Ovary (tissue), 9 donors: ENCODE results near the gene CR1L. TPM values are rescaled to one million over a fixed set of nuclear protein-coding genes. Genes with fewer than 3 reads are reported as not detected.
"Not testable (repeated sequence)": the region's sequence is repeated elsewhere in the genome, so short reads cannot be mapped to it uniquely, and the experiment has no call there.

Experiments
- DNase-seq, 5 donors: peaks; one replicate each; pipeline ENCODE4 v3.0.0-alpha.2; 2019 to 2020
- H3K27ac ChIP-seq, 2 donors: fragments of 200-600 bp; one replicate each; pipeline versions ENCODE4 v1.5.1 to v1.8.0; 2019 to 2022
- H3K27me3 ChIP-seq: fragments of 200-600 bp; one replicate; pipeline ENCODE4 v1.8.0; 2022
- H3K36me3 ChIP-seq: fragments of 200-600 bp; sonication (generic); one replicate; pipeline ENCODE4 v1.5.1; 2019
- H3K4me1 ChIP-seq: one replicate; pipeline ENCODE4 v1.8.1; 2013; ENCODE audit warnings: mild to moderate bottlenecking, moderate library complexity; ENCODE audit not compliant: insufficient read depth
- H3K4me3 ChIP-seq: fragments of 200-600 bp; sonication (generic); one replicate; pipeline ENCODE4 v1.5.1; 2017
- H3K9me3 ChIP-seq, 2 donors: fragments of 200-600 bp in 1 of 2; sonication (generic) in 1 of 2; one replicate each; pipeline versions ENCODE4 v1.5.1 to v1.8.1; 2013 to 2019; ENCODE audit warnings: mild to moderate bottlenecking in 1 of 2, moderate library complexity in 1 of 2
- CTCF ChIP-seq, 3 donors: fragments of 450-650 bp in 2 of 3; fragments of 200-600 bp in 1 of 3; IDR thresholded peaks; one replicate each; pipeline versions ENCODE4 v1.5.1 to v1.8.0; 2016 to 2022; ENCODE audit warnings: antibody characterized with exemption in 3 of 3, mild to moderate bottlenecking in 1 of 3
- EP300 ChIP-seq: sonication (generic); formaldehyde crosslinking; IDR thresholded peaks from one replicate; pipeline ENCODE4 v1.6.1; 2017; ENCODE audit warnings: antibody characterized with exemption
- POLR2A ChIP-seq: fragments of 450-650 bp; IDR thresholded peaks from one replicate; pipeline ENCODE4 v1.6.1; 2017; ENCODE audit warnings: antibody characterized with exemption, mild to moderate bottlenecking, moderate library complexity
- WGBS, 3 donors: extraction: QIAGEN DNeasy Blood & Tissue Kit in 1 of 3; methylation state at CpG; one replicate each; pipeline versions ENCODE4 v1.1.5 to v1.1.7; 2013 to 2017; 5-methylcytosine and 5-hydroxymethylcytosine counted together
- intact Hi-C, 4 donors: fragments of 100-400 bp; cut with DNase I; formaldehyde crosslinking; loops; one replicate each; pipeline versions ENCODE4 v1.11.0 to v1.15.1; 2022 to 2023
- polyA plus RNA-seq, 2 donors: library from polyadenylated mRNA; stranded (reverse); fragments of 200-250 nt in 1 of 2; fragments of 350-450 nt in 1 of 2; fragmentation: Illumina TruSeq in 1 of 2; extraction: RNeasy Lipid Tissue Mini Kit (QIAGEN cat#74804) in 1 of 2; gene quantifications; one replicate each; pipeline ENCODE4 v1.2.3, GENCODE V29; 2013 to 2014
- total RNA-seq, 7 donors: library from RNA; depleted of rRNA in 2 of 7; stranded (reverse); fragments of >200 nt in 2 of 7; fragmentation: NEBNext Ultra II Directional in 3 of 7; extraction: Animal tissue kit (Norgen Biotek cat#: 25700) in 3 of 7; gene quantifications; one replicate each; pipeline versions ENCODE4 v1.1.0 to v1.2.4, GENCODE V29; 2016 to 2023
- donor health status: DM: no; HTN: no; CAD: no; lungs with moderate emphysema.
- donor health status: DM: no; HTN: no; CAD: no.
- donor health status: Bipolar disorder and iron deficiency.
- donor health status: DM: yes; HTN: yes; CAD: no.
- donor health status: DM: no; HTN: no; CAD: no.
- donor health status: DM: yes; HTN: yes; CAD: no.

Gene CR1L
- total and polyA plus RNA-seq, 9 donors = 0.92 TPM; not detected in 8

DNA sequence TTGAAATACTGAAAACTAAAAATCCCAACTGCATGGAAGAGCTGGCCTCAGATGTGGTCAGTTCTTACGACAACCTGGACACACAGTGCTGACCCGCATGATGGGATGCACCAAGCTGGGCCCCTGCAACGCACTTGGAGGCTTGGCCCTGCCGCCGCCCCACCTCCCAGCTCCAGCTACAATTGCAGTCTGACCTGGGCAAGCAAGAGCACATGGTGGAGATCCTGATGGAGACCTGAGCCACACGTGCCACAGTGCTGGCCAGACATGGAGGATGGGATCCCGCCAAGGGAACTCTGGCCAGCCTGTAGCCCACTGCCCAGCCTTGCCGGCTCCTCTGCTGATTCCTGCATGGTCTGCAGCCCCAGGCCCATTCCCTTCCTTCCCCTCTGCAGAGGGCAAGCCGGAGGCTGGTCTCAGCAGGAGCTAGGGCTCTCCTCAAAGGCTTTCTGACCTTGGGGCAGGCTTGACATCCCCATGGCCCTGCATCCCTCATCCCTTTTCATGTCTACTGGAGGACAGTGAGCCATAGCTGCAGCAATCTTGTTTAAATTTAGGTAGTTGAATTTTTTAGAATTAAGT is 14.1 kb downstream of the CR1L start:
- no peak overlapping the region for H3K4me3 ChIP-seq
- DNase-seq = no peak
- no peaks in the 10 kb centered on the region for H3K27me3 ChIP-seq
- intact Hi-C loops = no loop called here
- H3K9me3 ChIP-seq = no peaks in the 10 kb centered on the region
- 83 to 87% (median 84%) methylated on average over 9 of the region's 9 CpGs for WGBS, 3 donors
- no peaks in the 10 kb centered on the region for H3K36me3 ChIP-seq
- no peaks in the 10 kb centered on the region for H3K4me1 ChIP-seq
- no peak overlapping the region for H3K27ac ChIP-seq
- TF ChIP-seq EP300 (no peak), CTCF (IDR thresholded peaks at IDR 0.05) (no peak), POLR2A (no peak)

GRCh38 chr1:207659545-207660153 is 14.7 kb downstream of the CR1L start:
- no peak overlapping the region for H3K27ac ChIP-seq
- no peaks in the 10 kb centered on the region for H3K9me3 ChIP-seq
- TF ChIP-seq EP300 = no peak
- TF ChIP-seq CTCF (IDR thresholded peaks at IDR 0.05) = no peak
- no peak for TF ChIP-seq POLR2A
- DNase-seq = no peak
- 47 to 52% (median 51%) methylated on average over 10 of the region's 10 CpGs for WGBS, 3 donors
- no peaks in the 10 kb centered on the region for H3K4me1 ChIP-seq
- no peaks in the 10 kb centered on the region for H3K36me3 ChIP-seq
- H3K27me3 ChIP-seq = no peaks in the 10 kb centered on the region
- no peak overlapping the region for H3K4me3 ChIP-seq
- intact Hi-C loops = no loop called here

DNA sequence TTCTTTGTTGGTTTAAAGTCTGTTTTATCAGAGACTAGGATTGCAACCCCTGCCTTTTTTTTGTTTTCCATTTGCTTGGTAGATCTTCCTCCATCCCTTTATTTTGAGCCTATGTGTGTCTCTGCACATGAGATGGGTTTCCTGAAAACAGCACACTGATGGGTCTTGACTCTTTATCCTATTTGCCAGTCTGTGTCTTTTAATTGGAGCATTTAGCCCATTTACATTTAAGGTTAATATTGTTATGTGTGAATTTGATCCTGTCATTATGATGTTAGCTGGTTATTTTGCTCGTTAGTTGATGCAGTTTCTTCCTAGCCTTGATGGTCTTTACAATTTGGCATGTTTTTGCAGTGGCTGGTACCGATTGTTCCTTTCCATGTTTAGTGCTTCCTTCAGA is 16.5 kb downstream of the CR1L start:
- H3K9me3 ChIP-seq, DNase-seq, H3K27ac ChIP-seq, H3K36me3 ChIP-seq, H3K4me1 ChIP-seq, intact Hi-C loops, H3K4me3 ChIP-seq, H3K27me3 ChIP-seq: not testable (repeated sequence)
- WGBS, 3 donors = 78 to 100% (median 90%) methylated on average over 1 to 2 of the region's 2 CpGs

DNA sequence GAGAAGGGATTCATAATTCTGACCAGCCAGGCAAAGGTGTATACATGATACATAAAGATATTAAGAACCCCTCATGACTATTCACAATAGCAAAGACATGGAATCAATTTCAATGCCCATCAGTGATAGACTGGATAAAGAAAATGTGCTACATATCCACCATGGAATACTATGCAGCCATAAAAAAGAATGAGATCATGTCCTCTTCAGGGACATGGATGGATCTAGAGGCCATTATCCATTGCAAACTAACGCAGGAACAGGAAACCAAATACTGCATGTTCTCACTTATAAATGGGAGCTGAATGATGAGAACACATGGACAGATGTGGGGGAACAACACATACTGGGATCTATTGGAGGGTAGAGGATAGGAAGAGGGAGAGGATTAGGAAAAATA is 21.4 kb downstream of the CR1L start:
- Histone ChIP-seq H3K27ac (no peak overlapping the region), H3K9me3 (no peaks in the 10 kb centered on the region), H3K27me3 (no peaks in the 10 kb centered on the region), H3K36me3 (no peaks in the 10 kb centered on the region), H3K4me1 (peaks cover 3% of the 10 kb centered on the region), H3K4me3 (no peak overlapping the region)
- 79 to 85% (median 84%) methylated on average over 1 of the region's 1 CpG for WGBS, 3 donors
- no peak for DNase-seq
- TF ChIP-seq CTCF (IDR thresholded peaks at IDR 0.05) (no peak), POLR2A (no peak), EP300 (no peak)
- intact Hi-C loops = no loop called here

DNA sequence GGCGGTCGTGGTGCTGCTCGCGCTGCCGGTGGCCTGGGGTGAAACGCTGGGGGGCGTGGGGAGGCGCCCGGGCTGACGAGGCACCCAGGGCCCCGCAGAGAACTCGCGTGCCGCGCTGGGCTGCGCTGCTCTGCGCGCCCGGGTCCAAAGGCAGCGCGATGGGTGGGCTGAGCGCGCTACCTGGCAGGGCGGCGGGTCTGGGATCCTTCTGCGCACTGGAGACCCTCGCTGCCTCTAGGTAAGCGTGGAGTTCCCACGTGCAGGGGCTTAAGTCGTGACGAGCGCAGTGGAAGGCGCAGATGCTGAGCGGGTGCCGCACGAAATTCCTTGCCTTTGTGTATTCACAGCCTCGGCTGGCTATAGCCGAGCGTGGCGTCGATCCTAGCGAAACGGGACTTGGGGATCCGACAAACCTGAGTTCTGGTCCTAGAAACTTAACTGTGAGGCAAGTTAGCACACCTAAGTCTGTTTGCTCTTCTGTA is 24.6 kb downstream of the CR1L start:
- no peaks in the 10 kb centered on the region for H3K36me3 ChIP-seq
- no peak overlapping the region for H3K27ac ChIP-seq
- H3K9me3 ChIP-seq = no peaks in the 10 kb centered on the region
- 1 to 3% (median 2%) methylated on average over 26 to 44 of the region's 44 CpGs for whole genome bisulfite sequencing, 3 donors
- H3K4me3 ChIP-seq = no peak overlapping the region
- TF ChIP-seq CTCF (IDR thresholded peaks at IDR 0.05) (no peak), POLR2A (no peak), EP300 (no peak)
- DNase-seq = no peak
- no peaks in the 10 kb centered on the region for H3K27me3 ChIP-seq
- intact Hi-C loops = no loop called here
- peaks cover 3% of the 10 kb centered on the region for H3K4me1 ChIP-seq
